Activated B cell treated with CpG ODN at 0.5 μM for 24 hours (primary cell): Measurements from ENCODE around the gene BRI3. TPM values are rescaled to one million over a fixed set of nuclear protein-coding genes. Genes with fewer than 3 reads are reported as not detected.

ENCODE experiments used
- ATAC-seq: fragments of 200-7000 bp; cut with Tn5 transposase; one replicate; pipeline ENCODE4 v1.10.0; 2021; ENCODE audit warnings: low read depth, mild to moderate bottlenecking, moderate library complexity
- CTCF ChIA-PET: fragments of 350-600 bp; sonication (Branson Sonifier 250); formaldehyde crosslinking; loops from one replicate; lab custom pipeline; 2021; ENCODE audit warnings: antibody characterized with exemption; lab: Charles Lee
- POLR2A ChIA-PET: fragments of 350-600 bp; sonication (Branson Sonifier 250); formaldehyde crosslinking; loops from one replicate; lab custom pipeline; 2021; ENCODE audit warnings: antibody characterized with exemption; lab: Charles Lee
- DNase-seq: peaks from one replicate; pipeline ENCODE4 v3.0.0; 2022
- H3K27ac Mint-ChIP-seq: one replicate; pipeline ENCODE4 v1.8.0; 2020; ENCODE audit warnings: mixed read lengths
- H3K27me3 Mint-ChIP-seq: one replicate; pipeline ENCODE4 v1.8.0; 2021; ENCODE audit warnings: mixed read lengths
- H3K36me3 Mint-ChIP-seq: one replicate; pipeline ENCODE4 v1.8.0; 2021; ENCODE audit warnings: low read depth, mixed read lengths
- H3K4me1 Mint-ChIP-seq: one replicate; pipeline ENCODE4 v1.8.0; 2021; ENCODE audit warnings: mixed read lengths
- H3K4me3 Mint-ChIP-seq: one replicate; pipeline ENCODE4 v1.8.0; 2020; ENCODE audit warnings: mild to moderate bottlenecking, mixed read lengths
- H3K9me3 Mint-ChIP-seq: one replicate; pipeline ENCODE4 v1.8.0; 2020; ENCODE audit warnings: mixed read lengths
- intact Hi-C: fragments of 100-400 bp; cut with micrococcal nuclease; formaldehyde crosslinking; loops from one replicate; pipeline ENCODE4 v1.15.1; 2024
- total RNA-seq: library from RNA; stranded (reverse); gene quantifications from 2 replicates; pipeline ENCODE4 v1.2.3, GENCODE V29; 2022
- TF ChIP-seq, protein P1 (sequence below): fragments of 200-600 bp; IDR thresholded peaks from one replicate; pipeline ENCODE4 v1.8.0; 2022; ENCODE audit warnings: antibody characterized with exemption, mild to moderate bottlenecking

BRI3 gene
- total RNA-seq, 1 donor from 2014 or later = 53.7 TPM

DNA sequence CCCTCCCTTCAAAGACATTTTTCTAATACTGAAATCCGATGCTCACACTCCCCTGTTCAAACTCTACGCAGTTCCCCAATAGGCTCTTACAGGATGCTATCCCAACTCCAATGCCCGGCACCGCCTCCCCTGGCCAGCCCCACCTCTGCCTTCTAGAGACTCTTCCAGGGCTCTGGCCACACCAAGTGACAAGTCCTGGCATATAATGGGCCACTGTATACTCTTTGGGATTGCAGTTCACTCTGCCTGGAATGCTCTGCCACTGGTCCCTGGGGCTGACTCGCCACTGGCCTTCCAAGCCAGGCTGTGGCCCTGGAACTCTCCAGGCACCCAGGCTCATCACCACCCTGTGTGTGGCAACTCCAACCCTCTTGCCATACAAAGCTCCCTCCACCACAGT, 3.1 kb upstream of the BRI3 start:
- Mint-ChIP-seq H3K4me3 (no peak overlapping the region), H3K4me1 (peaks cover 23% of the 10 kb centered on the region), H3K9me3 (no peaks in the 10 kb centered on the region), H3K27me3 (no peaks in the 10 kb centered on the region), H3K36me3 (peaks cover 1% of the 10 kb centered on the region), H3K27ac (no peak overlapping the region)
- intact Hi-C loops = no loop called here
- TF ChIP-seq, protein P1, sequence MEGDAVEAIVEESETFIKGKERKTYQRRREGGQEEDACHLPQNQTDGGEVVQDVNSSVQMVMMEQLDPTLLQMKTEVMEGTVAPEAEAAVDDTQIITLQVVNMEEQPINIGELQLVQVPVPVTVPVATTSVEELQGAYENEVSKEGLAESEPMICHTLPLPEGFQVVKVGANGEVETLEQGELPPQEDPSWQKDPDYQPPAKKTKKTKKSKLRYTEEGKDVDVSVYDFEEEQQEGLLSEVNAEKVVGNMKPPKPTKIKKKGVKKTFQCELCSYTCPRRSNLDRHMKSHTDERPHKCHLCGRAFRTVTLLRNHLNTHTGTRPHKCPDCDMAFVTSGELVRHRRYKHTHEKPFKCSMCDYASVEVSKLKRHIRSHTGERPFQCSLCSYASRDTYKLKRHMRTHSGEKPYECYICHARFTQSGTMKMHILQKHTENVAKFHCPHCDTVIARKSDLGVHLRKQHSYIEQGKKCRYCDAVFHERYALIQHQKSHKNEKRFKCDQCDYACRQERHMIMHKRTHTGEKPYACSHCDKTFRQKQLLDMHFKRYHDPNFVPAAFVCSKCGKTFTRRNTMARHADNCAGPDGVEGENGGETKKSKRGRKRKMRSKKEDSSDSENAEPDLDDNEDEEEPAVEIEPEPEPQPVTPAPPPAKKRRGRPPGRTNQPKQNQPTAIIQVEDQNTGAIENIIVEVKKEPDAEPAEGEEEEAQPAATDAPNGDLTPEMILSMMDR = no peak
- ChIA-PET POLR2A (no interaction called here), CTCF (interaction anchor here (1.4 kb wide), 1 partner anchor 11 kb away, joined by 3 read pairs; no protein-coding TSS in a partner anchor)
- no peak for ATAC-seq
- no peak for DNase-seq

DNA sequence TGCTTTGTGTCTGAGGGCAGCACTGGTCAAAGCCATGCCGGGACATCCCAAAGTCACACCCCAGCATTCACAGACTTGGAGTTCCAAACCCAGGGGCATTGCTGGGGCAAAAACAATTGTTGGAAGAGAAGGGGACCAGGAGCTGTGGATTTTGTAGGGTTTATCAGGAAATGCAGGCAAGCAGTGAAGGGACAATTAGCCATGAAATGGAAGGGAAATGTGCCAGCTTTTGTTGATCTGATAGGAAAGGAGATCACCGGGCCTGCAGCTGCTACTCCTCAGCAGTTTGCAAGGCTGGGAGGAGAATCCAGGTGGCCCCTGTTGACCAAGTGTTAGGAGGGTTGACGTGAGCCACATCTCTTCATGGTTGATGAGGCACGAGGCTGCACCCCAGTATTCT, 2.5 kb upstream of the BRI3 start:
- TF ChIP-seq, protein P1 = no peak
- ChIA-PET CTCF (interaction anchor here (1.4 kb wide), 1 partner anchor 11 kb away, joined by 3 read pairs; no protein-coding TSS in a partner anchor), POLR2A (no interaction called here)
- no peak for ATAC-seq
- no peaks in the 10 kb centered on the region for H3K9me3 Mint-ChIP-seq
- H3K4me3 Mint-ChIP-seq = no peak overlapping the region
- H3K27me3 Mint-ChIP-seq = no peaks in the 10 kb centered on the region
- peaks cover 25% of the 10 kb centered on the region for H3K4me1 Mint-ChIP-seq
- intact Hi-C loops = no loop called here
- H3K36me3 Mint-ChIP-seq = peaks cover 1% of the 10 kb centered on the region
- DNase-seq = no peak
- H3K27ac Mint-ChIP-seq = no peak overlapping the region

DNA sequence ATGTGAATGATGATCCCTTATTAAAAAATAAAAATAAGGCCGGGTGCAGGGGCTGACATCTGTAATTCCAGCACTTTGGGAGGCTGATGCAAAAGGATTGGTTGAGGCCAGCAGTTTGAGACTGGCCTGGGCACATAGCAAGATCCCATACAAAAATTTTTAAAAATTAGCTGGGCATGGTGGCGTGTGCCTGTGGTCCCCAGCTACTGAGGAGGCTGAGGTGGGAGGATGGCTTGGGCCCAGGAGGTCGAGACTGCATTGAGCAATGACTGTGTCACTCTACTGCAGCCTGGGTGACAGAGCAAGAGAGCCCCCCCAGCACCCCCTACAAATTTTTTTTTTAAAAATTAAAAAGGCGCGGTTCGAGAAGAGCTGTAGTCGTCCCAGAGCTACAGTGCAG, 1.2 kb upstream of the BRI3 start:
- no peaks in the 10 kb centered on the region for H3K27me3 Mint-ChIP-seq
- intact Hi-C loops = loop anchor here (2.0 to 10.0 kb wide), 3 partner anchors 591 to 1165 kb away; partner anchors contain the start of genes SDHAF3, TMEM130 and TRRAP
- ChIA-PET CTCF (interaction anchor here (1.0 kb wide), 1 partner anchor 598 kb away, joined by 4 read pairs; no protein-coding TSS in a partner anchor), POLR2A (interaction anchor here (1.1 to 2.3 kb wide), 4 partner anchors 34 to 598 kb away, joined by 3 to 6 read pairs (median 5); partner anchors contain the start of genes BAIAP2L1 and TRRAP)
- no peak for ATAC-seq
- no peaks in the 10 kb centered on the region for H3K9me3 Mint-ChIP-seq
- DNase-seq = no peak
- H3K4me3 Mint-ChIP-seq = peak overlapping the region; percentile 86
- H3K4me1 Mint-ChIP-seq = peaks cover 36% of the 10 kb centered on the region
- peaks cover 1% of the 10 kb centered on the region for H3K36me3 Mint-ChIP-seq
- peak overlapping the region; percentile 7 for H3K27ac Mint-ChIP-seq
- TF ChIP-seq, protein P1 = no peak

DNA sequence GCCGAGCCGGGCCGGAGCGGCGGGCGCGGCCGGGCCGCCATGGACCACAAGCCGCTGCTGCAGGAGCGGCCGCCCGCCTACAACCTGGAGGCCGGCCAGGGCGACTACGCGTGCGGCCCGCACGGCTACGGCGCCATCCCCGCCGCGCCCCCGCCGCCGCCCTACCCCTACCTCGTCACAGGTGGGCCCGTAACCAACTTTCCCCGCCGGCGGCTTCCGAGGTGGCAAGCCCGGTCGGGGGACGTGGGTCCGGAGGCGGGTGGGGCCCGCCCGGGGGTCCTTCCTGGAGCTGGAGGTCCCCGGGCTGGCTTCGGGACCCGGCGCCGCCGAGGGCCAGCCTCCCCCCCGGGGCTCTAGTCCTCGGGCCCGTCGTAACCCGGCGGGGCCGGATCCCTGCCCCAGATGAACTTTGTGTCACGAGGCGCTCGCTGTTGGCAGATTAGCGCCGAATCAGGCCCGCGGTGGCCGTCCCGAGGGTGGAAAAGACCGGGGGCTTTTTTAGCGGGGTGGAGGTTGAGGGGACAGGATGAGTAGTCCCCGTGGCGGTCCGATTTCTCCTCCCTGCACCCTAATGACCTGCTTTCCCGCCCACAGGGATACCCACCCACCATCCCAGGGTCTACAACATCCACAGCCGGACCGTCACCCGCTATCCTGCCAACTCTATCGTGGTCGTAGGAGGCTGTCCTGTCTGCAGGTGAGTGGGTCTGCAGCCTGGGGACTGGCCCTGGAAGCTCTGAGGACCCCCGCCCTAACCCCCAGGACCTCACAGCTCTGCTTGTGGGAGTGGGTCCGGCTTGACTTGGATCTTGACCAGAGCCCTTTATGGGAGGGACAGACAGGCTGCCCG, 496 bp downstream of the BRI3 start:
- CTCF ChIA-PET = interaction anchor here (1.0 kb wide), 1 partner anchor 120 kb away, joined by 3 read pairs; the partner anchor contains the start of gene BAIAP2L1
- POLR2A ChIA-PET = interaction anchor here (0.6 to 1.4 kb wide), 3 partner anchors 29 to 38 kb away, joined by 3 to 6 read pairs (median 3); partner anchors contain the start of gene TECPR1
- TF ChIP-seq, protein P1 = no peak

DNA sequence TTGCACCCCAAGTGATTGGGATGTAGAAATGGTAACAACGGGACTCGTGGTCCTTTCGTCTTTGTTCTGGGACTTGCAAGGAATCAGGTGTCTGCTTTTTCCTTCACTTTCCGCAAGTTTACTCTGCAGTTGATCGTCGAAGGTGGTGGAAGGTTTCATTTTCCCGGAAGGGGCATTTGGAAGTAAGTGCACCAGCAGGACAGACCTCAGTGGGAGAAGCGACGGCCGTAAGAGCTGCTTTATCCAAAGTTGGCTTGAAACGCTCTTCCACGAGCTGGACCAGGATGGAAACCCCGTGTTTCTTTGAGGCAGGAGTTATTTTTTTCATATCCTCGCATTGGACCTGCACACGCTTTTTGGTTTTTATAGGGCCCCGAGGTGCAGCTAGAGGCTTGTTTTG, 1.2 kb downstream of the BRI3 start:
- Mint-ChIP-seq H3K36me3 (peaks cover 1% of the 10 kb centered on the region), H3K4me1 (peaks cover 40% of the 10 kb centered on the region), H3K4me3 (peak overlapping the region; percentile 85), H3K27me3 (no peaks in the 10 kb centered on the region), H3K9me3 (no peaks in the 10 kb centered on the region), H3K27ac (peak overlapping the region; percentile 75)
- ChIA-PET CTCF (no interaction called here), POLR2A (interaction anchor here (0.6 to 1.4 kb wide), 2 partner anchors 30 to 37 kb away, joined by 3 to 6 read pairs; partner anchors contain the start of gene TECPR1)
- ATAC-seq (no peak), DNase-seq (no peak)
- intact Hi-C loops = loop anchor here (10.0 kb wide), 1 partner anchor 1168 kb away; the partner anchor contains the start of gene SDHAF3
- TF ChIP-seq, protein P1 = no peak

More for the DNA sequence above, 496 bp downstream of the BRI3 start:
- Mint-ChIP-seq H3K27ac (peak overlapping the region; percentile 75), H3K4me1 (peaks cover 40% of the 10 kb centered on the region), H3K27me3 (no peaks in the 10 kb centered on the region), H3K9me3 (no peaks in the 10 kb centered on the region), H3K36me3 (peaks cover 1% of the 10 kb centered on the region), H3K4me3 (peak overlapping the region; percentile 85)
- ATAC-seq (peak; percentile 1), DNase-seq (no peak)
- intact Hi-C loops = loop anchor here (1.0 to 10.0 kb wide), 10 partner anchors 30 to 1167 kb away; partner anchors contain the start of genes ASNS, BAIAP2L1, LMTK2 and SDHAF3
